ENCODE results near the gene LAMB4. TPM values are rescaled to one million over a fixed set of nuclear protein-coding genes. Genes with fewer than 3 reads are reported as not detected.
A peak's percentile ranks its signal among the peaks of the same experiment; 100 is the strongest.

The LAMB4 gene
- total RNA-seq, 4 donors from 2014 or later: 0.75 to 2.6 (median 1.7) TPM; not detected in 1

GRCh38 chr7:108167460-108167859, 37.3 kb upstream of the LAMB4 start:
- WGBS: 47% methylated on average over 7 of the region's 7 CpGs
- intact Hi-C loops (cut with DNase I): no loop called here
- H3K9me3 ChIP-seq: no peaks in the 10 kb centered on the region
- peak overlapping the region in 2 of 4 donors; percentile 33 to 48 for H3K27ac ChIP-seq (replicated peaks in 1 of 4)
- TF ChIP-seq POLR2AphosphoS5 (IDR thresholded peaks at IDR 0.05) (no peak), CTCF (IDR thresholded peaks at IDR 0.05) (no peak), POLR2A (IDR thresholded peaks at IDR 0.05; ENCODE audit: low read depth) (no peak), EP300 (IDR thresholded peaks at IDR 0.05) (no peak)
- peak overlapping the region; percentile 22 to 51 (median 34) for H3K4me3 ChIP-seq
- no peaks in the 10 kb centered on the region for H3K36me3 ChIP-seq
- no peaks in the 10 kb centered on the region for H3K27me3 ChIP-seq
- DNase-seq (ENCODE audit: extremely low spot score): no peak
- peaks cover 0 to 14% (median 0%) of the 10 kb centered on the region in 4 donors for H3K4me1 ChIP-seq

- Histone ChIP-seq H3K27me3 (no peaks in the 10 kb centered on the region), H3K4me1 (peaks cover 0 to 14% (median 0%) of the 10 kb centered on the region in 4 donors), H3K27ac (replicated peaks in 1 of 4) (peak overlapping the region in 1 of 4 donors; percentile 48), H3K36me3 (no peaks in the 10 kb centered on the region), H3K4me3 (no peak overlapping the region), H3K9me3 (no peaks in the 10 kb centered on the region)
- no peak for DNase-seq (ENCODE audit: extremely low spot score)
- TF ChIP-seq CTCF (IDR thresholded peaks at IDR 0.05): no peak
- TF ChIP-seq POLR2A (IDR thresholded peaks at IDR 0.05; ENCODE audit: low read depth): no peak
- TF ChIP-seq EP300 (IDR thresholded peaks at IDR 0.05): no peak
- no peak for TF ChIP-seq POLR2AphosphoS5 (IDR thresholded peaks at IDR 0.05)
- 94% methylated on average over 5 of the region's 5 CpGs for WGBS
- intact Hi-C loops (cut with DNase I): no loop called here
Measured at GRCh38 chr7:108166687-108167086, 36.5 kb upstream of the LAMB4 start.

GRCh38 chr7:108165723-108166122, 35.6 kb upstream of the LAMB4 start:
- Histone ChIP-seq H3K27ac (replicated peaks in 1 of 4) (no peak overlapping the region), H3K9me3 (no peaks in the 10 kb centered on the region), H3K27me3 (no peaks in the 10 kb centered on the region), H3K4me1 (peaks cover 0 to 14% (median 0%) of the 10 kb centered on the region in 4 donors), H3K36me3 (no peaks in the 10 kb centered on the region), H3K4me3 (no peak overlapping the region)
- intact Hi-C loops (cut with DNase I): no loop called here
- WGBS: 96% methylated on average over 2 of the region's 2 CpGs
- no peak for DNase-seq (ENCODE audit: extremely low spot score)
- no peak for TF ChIP-seq POLR2AphosphoS5 (IDR thresholded peaks at IDR 0.05)
- no peak for TF ChIP-seq EP300 (IDR thresholded peaks at IDR 0.05)
- TF ChIP-seq POLR2A (IDR thresholded peaks at IDR 0.05; ENCODE audit: low read depth): no peak
- TF ChIP-seq CTCF (IDR thresholded peaks at IDR 0.05): no peak

GRCh38 chr7:108164946-108165345, 34.8 kb upstream of the LAMB4 start:
- H3K4me3 ChIP-seq: no peak overlapping the region
- no peaks in the 10 kb centered on the region for H3K9me3 ChIP-seq
- peaks cover 0 to 14% (median 0%) of the 10 kb centered on the region in 4 donors for H3K4me1 ChIP-seq
- no peak overlapping the region for H3K27ac ChIP-seq (replicated peaks in 1 of 4)
- intact Hi-C loops (cut with DNase I): no loop called here
- no peaks in the 10 kb centered on the region for H3K27me3 ChIP-seq
- H3K36me3 ChIP-seq: no peaks in the 10 kb centered on the region
- TF ChIP-seq POLR2AphosphoS5 (IDR thresholded peaks at IDR 0.05): no peak
- TF ChIP-seq POLR2A (IDR thresholded peaks at IDR 0.05; ENCODE audit: low read depth): no peak
- TF ChIP-seq CTCF (IDR thresholded peaks at IDR 0.05): no peak
- TF ChIP-seq EP300 (IDR thresholded peaks at IDR 0.05): no peak
- 73% methylated on average over 6 of the region's 6 CpGs for WGBS
- no peak for DNase-seq (ENCODE audit: extremely low spot score)

GRCh38 chr7:108164342-108164741, 34.2 kb upstream of the LAMB4 start:
- DNase-seq (ENCODE audit: extremely low spot score): no peak
- TF ChIP-seq POLR2AphosphoS5 (IDR thresholded peaks at IDR 0.05) (no peak), EP300 (IDR thresholded peaks at IDR 0.05) (no peak), POLR2A (IDR thresholded peaks at IDR 0.05; ENCODE audit: low read depth) (no peak), CTCF (IDR thresholded peaks at IDR 0.05) (no peak)
- WGBS: 79% methylated on average over 6 of the region's 6 CpGs

More at GRCh38 chr7:108164342-108164741, 34.2 kb upstream of the LAMB4 start:
- Histone ChIP-seq H3K4me3 (no peak overlapping the region), H3K36me3 (no peaks in the 10 kb centered on the region), H3K27ac (replicated peaks in 1 of 4) (no peak overlapping the region), H3K4me1 (peaks cover 0 to 14% (median 0%) of the 10 kb centered on the region in 4 donors), H3K9me3 (no peaks in the 10 kb centered on the region), H3K27me3 (no peaks in the 10 kb centered on the region)
- intact Hi-C loops (cut with DNase I): no loop called here

Data from esophagus muscularis mucosa (tissue), 4 donors.